Epithelial cell of prostate (primary cell): Measurements from ENCODE around the gene ALKBH3.

Experiments used
- DNase-seq: peaks from one replicate; pipeline ENCODE4 v3.0.0-alpha.2; 2011; ENCODE audit warnings: low read depth, low spot score
- H3K27ac ChIP-seq: fragments of 450-650 bp; 2 replicates; pipeline ENCODE4 v1.5.1; 2017; ENCODE audit warnings: mild to moderate bottlenecking

ALKBH3 gene

GRCh38 chr11:43953521-43953920, 72.9 kb downstream of the ALKBH3 start:
- no peak for DNase-seq
- H3K27ac ChIP-seq, result no peak overlapping the region

GRCh38 chr11:43954241-43954640, 73.6 kb downstream of the ALKBH3 start:
- DNase-seq, result no peak
- H3K27ac ChIP-seq, result no peak overlapping the region

- DNase-seq, result no peak
- no peak overlapping the region for H3K27ac ChIP-seq
These were observed 74.9 kb downstream of the ALKBH3 start for GRCh38 chr11:43955381-43956118.

GRCh38 chr11:43957571-43957970, 76.9 kb downstream of the ALKBH3 start:
- no peak for DNase-seq
- no peak overlapping the region for H3K27ac ChIP-seq

- H3K27ac ChIP-seq, result no peak overlapping the region
These were observed 78.8 kb downstream of the ALKBH3 start for GRCh38 chr11:43959321-43959995.

GRCh38 chr11:43962383-43963278, 82.0 kb downstream of the ALKBH3 start:
- no peak overlapping the region for H3K27ac ChIP-seq
- DNase-seq, result no peak

More at GRCh38 chr11:43959321-43959995, 78.8 kb downstream of the ALKBH3 start:
- no peak for DNase-seq

- no peak for DNase-seq
- H3K27ac ChIP-seq, result no peak overlapping the region
These were observed 82.6 kb downstream of the ALKBH3 start for GRCh38 chr11:43963279-43963620.

GRCh38 chr11:43967661-43968060, 87.0 kb downstream of the ALKBH3 start:
- H3K27ac ChIP-seq, result no peak overlapping the region
- no peak for DNase-seq

- H3K27ac ChIP-seq, result no peak overlapping the region
- no peak for DNase-seq
These were observed 88.1 kb downstream of the ALKBH3 start for GRCh38 chr11:43968719-43969118.

- H3K27ac ChIP-seq, result no peak overlapping the region
- DNase-seq, result no peak
These were observed 88.9 kb downstream of the ALKBH3 start for GRCh38 chr11:43969543-43969942.
